NK-92 (cell line): Measurements from ENCODE around the gene TRIM2.

Experiments used
- DNase-seq: peaks from one replicate; lab custom pipeline; 2025; ENCODE audit not compliant: unreplicated experiment; lab: John Stamatoyannopoulos, UW

TRIM2 gene

DNA sequence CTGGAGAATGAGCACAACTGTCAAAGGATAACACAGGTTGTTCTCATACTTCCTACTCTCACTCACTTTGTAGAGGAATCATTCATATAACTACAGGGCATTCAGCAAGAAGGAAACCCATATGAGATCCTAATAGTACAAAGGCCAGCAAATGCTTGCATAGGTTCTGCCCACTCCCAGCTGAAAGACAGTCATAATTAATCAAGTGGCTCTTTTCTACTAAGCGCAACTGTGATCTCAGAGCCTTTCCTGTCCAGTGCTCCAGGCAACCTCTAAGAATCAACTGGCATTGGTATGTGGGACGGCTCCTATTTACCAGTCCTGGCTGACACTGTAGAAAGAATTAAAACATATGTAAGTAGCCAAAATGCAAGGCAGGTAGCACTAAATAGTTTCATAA is 121.3 kb downstream of the TRIM2 start:
- no peak for DNase-seq

DNA sequence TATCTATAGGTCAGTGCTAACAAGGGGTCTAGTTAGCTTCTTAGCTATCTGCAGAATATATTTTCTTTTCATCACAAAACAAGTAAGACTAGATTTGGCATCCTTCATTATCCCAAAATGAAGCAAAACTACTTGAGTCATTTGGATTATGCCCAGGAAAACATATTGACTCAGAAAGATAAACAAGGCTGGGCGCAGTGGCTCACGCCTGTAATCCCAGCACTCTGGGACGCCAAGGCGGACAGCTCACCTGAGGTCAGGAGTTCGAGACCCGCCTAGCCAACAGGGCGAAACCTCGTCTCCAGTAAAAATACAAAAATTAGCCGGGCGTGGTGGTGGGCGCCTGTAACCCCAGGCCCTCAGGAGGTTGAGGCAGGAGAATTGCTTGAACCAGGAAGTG is 122.3 kb downstream of the TRIM2 start:
- DNase-seq, result no peak

DNA sequence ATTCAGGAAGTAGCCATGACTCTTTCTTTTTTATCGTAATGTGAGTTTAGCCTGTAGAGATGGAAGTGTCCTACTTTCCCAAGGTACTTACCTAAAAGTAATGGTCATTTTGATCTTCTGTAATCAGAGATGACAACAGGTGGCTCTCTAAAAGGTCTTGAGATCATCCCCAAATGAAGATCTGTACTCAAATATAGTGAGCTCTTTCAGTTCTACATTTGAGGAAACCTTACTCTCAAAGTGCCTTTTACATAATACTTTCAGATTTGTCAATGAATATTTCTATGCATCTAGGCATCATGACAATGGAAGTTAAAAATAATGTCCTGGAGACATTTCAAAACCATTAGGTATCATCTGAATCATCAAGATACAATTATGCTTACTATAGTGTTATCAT is 123.0 kb downstream of the TRIM2 start:
- DNase-seq, result no peak

DNA sequence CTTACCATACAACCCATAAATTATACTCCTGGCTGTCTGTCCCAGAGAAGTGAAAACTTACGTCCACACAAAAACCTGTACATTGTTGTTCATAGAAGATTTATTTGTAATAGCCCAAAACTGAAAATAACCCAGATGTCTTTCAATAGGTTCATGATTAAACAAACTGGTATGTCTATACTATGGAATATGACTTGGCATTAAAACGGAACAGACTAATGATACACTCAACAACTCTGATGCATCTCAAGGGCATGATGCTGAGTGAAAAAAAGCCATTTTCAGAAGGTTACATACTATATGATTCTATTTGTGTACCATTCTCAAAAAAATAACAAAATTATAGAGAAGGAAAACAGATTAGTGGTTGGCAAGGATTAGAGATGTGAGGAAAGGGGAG is 128.7 kb downstream of the TRIM2 start:
- no peak for DNase-seq

DNA sequence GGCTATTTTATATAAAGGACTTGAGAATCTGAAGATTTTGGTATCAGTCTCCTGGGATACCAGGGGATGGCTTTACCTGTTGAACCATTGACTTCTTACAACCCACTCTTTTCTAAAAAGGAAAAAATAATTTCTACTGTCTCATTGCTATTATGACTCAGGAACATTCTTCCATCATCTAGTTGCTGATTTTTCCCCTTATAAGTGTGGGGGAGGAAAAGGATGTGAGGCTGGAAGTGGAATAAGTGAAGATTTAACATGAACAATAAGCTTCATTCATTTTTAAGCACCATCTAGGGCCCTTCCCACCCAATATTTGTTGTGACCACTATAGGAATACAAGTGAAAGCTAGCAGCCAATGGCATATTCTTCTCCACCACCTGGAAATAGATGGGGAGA is 129.6 kb downstream of the TRIM2 start:
- DNase-seq, result no peak

DNA sequence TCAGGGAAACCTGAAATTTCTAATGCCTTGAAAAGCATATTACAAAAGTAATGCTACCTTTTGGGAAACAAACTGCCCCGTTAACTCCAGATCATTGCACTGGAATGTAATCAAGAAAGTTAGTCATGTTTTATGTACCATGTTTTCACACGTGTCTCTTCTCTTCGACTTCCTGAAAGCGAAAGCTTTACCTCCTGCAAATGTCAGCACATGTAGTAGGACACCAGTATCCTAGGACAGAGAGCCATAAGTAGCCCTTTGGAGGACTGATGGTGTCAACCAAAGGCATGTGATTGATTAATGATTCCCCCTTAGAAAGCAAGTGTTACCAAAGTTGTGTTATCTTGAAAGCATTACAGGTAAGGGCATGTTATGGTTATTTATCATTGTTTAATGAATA is 131.4 kb downstream of the TRIM2 start:
- DNase-seq, result no peak

DNA sequence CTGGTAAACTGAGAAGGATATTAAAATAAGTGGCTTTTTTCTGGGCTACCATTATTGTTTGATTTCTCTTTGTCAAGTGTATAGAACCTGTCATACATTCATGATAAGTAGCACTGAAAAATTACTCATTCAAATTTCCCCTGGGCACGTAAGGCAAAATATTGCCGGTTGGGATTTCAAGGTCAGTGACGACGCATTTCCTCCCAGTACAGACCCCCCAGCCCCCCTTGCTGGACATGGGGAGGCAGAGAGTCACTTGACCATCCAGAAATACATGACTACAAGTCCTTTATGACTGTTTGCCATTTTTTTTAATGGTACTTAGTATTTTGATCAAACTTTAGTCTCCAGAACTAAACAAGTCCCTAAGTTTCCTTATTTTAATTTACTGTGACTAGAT is 133.4 kb downstream of the TRIM2 start:
- no peak for DNase-seq

DNA sequence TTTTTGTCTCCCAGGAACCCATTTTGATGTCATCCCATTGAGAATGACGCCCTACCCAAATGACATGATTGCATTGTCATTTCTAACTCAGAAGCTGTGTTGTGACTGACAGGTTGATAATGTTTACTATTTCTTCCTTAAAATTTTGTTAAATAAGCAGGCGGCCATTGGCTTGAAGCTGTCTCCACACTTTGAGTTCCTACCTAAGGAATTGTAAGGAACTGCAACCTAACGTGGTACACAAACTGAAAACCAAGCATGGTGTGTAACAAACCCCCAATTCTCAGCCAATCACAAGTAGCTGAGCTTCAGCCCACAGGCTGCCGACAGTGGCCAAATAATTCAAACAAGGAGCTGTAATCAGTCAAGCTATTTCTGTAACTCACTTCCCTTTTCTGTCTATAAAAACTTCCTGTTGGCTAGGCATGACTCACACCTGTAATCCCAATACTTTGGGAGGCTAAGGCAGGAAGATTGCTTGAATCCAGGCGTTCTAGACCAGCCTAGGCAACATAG is 137.4 kb downstream of the TRIM2 start:
- no peak for DNase-seq

DNA sequence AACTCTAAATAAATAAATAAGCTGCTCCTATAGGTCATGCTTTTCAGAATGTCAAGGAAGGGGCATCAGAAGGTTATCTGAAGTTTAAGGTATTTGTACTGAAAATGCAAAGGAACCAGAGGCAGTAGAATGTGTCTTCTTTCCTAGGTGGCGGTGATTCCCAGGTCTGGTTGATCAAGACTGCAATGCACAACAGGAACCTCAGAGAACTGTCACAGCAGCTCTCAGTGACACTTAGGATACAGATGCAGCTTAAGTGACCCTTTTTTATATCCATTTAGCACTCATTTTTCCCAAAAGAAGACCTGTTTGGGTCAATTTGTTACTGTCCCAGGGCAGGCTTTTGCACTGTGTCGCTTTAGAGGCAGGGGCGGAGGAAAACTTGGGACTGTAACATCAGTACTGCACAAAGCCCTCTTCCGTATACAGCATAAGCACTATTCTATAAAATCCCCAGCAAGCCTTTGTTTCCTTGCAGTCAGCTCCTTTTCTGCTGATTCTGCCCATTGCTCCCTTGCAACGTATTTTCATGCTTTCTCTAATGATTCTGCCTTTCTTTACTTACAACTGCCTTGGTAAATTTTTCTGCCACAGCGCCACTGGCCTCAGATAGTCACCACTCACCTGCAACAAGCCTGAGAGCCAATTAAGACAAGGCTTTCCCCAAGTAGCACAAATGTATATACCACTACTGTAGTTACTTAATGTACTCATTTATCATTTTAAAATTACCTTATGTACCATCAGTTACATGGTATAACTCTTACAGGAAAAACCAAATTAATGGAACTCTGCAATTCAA is 138.7 kb downstream of the TRIM2 start:
- no peak for DNase-seq

DNA sequence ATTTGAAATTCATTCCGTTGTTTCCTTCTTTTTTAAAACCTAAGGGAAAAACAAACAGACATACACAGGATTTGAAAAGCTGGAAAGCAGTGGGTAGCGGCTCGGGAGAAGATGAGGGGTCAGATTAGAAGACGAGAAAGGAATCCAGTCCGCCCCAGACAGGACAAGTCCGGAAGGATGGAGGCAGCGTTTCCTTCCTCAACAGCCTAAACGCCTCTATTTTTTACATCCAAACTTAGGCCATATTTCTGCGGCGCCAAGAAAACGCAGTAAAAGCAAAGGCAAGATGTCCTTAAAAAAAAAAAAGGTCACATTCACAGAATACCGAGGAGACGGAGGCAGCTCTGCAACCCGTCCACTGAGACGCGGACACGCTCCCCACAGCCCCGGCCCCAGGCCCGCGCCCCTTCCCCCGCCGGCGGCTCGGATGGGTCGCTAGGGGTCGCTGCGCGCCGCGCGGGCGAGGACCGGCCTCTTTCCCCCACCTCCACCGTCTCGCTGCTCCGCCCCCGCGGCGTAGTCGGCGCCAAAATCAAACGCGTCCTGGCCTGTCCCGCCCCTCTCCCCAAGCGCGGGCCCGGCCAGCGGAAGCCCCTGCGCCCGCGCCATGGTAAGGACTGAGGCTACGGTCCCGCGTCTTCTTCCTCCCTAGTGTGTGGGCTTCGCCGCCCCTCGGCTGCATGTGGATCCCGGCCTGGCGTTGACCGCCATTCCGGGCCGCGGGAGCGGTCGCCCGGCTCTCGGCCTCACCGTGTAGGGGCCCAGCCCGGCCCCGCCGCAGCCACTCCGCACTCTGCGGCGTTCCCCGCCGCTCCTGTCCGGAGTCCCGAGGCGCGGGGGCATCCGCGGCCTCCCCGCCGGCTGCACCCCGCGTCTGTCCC is 140.1 kb downstream of the TRIM2 start, which contains the start of gene MND1:
TSS of gene MND1 (plus strand) at position 558 of the 881 bp plus-strand sequence. CDS start at position 608, 50 bp downstream.
- peak; percentile 26 for DNase-seq

DNA sequence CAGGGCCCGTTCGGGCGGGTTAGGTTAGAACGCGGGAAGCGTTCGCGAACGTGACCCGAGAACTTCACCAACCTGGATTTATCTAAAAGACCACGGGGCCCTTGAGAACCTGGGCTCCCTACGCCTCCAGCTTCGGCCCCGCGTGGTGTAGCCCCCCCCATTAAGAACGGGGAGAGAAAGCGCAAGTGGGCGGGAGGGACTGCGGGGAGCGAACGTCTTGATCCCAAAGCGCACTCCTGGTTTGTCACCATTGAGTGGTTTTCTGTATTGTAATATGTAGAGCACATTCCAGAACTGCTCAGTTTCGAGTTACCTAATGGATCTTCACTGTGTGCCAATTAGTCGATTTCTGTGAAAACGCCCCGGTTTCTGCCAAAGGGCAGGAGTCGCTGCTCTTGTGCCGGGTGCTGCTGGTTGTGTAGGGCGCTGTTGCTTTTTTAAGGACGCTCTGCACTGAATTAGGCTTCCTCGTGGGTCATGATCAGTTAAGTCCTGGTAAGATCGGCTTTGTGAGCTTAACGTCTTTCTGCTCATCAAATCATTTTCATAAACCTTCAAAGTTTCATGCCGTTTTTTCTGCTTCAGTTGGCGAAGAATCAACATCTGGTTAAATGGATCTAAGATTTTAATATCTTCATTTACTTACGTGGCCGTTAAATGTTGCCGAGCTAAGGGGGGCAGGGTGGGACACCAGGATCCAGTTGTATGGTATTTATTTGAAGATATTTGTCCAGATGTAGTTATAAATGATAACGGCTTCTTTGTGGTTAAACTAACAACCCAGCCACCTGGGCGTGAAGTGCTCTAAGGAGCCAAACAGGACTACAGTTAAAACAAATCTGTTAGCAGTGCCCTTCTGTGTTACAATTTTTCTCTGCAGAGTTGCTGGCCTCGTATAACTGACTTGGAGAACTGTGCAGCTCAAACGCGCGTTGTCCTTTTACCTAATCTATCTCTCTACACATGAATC is 141.1 kb downstream of the TRIM2 start:
- DNase-seq, result no peak

DNA sequence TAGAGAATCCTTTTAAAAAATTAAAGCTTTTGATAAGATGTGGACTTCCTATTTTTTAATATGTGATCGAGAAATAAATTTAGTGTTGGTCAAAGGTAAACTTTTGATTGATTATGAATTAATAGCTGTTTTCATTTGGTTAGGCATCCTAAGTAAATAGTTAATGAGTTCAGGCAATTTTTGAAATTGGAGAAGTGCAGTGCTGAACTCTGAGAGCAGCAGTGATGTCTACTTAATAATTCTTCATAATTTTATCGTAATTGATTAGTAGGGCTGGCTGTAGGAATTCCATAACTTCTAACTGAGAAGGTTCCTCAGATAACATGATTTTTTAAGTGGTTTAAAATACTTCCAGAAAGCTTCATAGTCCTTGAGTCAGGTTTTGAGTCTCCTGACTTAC is 141.8 kb downstream of the TRIM2 start:
- DNase-seq, result no peak

DNA sequence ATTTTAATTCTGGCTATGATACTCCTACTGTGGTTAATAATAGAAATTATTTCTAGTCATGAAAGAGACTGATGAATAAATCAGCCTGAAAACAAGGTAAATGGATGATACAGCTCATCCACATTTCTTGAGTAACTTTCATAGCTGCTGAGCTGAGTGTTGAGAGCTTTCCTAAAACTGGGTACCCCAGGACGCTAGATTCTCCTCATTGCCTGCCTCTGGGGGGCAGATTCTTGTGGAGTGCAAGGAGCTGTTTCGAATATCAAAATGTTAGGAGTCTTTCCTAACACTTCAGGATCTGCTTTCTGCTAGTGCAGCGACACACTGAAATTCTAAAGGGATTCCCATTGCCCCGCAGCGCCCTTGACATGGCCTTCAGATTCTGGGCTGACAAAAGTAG is 142.3 kb downstream of the TRIM2 start:
- DNase-seq, result no peak

DNA sequence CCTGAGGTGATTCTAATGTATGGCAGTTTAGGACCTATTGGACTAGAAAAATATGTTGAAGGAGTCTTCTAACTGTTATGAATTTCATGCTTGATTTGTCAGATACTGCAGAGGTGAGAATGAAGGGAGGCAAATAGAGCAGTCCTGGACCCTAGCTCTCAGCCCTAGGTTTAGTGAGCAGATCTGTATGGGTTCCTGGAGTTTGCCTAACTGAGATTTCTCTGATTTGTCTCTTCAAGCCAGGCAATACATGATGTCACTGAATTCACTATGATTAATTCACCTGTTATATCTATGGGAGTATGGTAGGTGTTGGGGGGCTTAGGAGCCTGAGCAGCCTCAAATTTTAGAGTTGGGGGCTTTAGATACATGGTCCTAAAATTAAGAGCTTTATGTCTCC is 142.9 kb downstream of the TRIM2 start:
- no peak for DNase-seq

DNA sequence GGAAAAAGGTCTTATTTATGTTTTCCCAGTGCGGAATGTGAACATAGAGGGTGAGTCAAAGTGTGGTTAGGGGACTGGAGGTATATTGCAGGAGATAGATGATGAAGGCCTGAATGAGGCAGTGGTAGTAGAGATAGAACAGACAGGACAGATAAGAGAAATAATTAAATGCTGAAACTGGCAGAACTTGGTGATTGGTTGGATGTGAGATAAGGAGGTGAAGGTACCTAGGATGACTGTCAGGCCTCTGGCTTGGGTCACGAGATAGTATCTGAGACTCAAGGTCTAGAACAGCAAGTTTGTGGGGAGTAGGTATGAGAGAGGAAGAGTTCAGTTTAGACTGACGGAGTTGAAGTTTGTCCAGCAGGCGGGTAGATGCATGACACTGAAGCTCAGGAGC is 143.8 kb downstream of the TRIM2 start:
- DNase-seq, result no peak

DNA sequence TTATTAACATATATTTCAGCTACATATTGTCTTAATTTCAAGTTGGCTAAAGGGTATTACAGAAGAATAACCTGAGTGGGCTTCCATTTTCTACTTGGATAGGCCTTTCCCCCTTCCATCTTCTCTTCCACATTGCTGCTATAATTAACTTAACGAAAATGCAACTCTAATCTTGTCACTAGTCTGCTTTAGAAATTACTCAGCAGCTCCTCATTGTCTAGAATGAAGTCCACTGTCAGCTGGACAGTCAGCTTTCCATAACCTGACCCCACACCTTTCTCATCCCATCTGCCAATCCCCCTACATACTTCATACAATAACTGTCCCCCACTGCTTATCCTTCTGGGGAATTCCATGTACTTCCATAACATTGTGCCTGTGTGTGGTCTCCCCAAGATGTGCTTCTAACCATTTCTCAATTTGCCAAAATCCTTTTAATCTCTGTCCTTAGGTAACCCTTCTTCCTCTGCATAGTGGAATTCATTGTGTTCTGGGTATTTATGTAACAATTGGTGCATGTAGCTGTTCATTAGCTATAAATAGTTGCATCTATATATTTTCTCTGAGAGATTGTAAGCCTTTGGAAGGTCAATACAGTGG is 145.1 kb downstream of the TRIM2 start:
- no peak for DNase-seq

DNA sequence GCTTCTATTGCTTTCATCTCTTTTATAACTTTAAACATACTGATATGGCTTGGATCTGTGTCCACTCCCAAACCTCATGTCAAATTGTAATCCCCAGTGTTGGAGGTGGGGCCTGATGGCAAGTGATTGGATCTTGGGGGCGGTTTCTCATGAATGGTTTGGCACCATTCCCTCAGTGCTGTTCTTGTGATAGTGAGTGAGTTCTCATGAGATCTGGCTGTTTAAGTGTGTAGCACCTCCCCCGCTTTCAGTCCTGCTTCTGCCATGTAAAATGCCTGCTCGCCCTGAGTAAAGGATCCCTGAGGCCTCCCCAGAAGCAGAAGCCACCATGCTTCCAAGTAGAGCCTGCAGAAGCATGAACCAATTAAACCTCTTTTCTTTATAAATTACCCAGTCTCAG is 157.9 kb downstream of the TRIM2 start:
- DNase-seq, result no peak

DNA sequence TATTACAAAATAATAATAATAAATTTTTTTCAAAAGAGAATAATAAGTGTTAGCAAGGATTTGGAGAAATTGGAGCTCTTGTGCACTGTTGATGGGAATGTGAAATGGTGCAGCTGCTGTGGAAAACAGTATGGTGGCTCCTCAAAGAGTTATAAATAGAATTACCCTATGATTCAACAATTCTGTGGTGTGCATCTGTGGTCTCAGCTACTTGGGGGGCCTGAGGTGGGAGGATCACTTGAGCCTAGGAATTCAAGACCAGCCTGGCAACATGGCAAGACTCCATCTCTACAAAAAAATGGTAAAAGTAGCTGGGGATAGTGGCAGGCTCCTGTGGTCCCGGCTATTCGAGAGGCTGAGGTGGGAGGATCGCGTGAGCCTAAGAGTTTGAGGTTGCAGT is 159.8 kb downstream of the TRIM2 start:
- DNase-seq, result no peak

DNA sequence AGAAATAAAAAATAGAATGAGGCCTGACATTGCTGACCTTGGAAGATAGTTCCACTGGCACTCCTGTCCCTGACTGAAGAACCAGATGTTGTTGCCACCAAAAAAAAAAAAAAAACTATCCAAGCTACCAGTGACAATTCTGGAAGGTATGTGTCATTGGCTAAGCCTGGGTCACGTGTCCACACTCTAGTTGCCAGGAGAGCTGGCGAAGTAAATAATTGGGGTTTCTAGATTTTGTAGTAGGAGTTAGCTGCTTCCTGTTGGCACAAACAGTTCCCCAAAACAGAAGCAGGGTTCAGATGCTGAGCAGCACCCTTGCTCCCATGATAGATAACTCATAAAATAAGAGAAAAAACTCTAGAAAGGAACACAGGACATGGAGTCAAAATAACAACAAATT is 160.8 kb downstream of the TRIM2 start:
- DNase-seq, result no peak

DNA sequence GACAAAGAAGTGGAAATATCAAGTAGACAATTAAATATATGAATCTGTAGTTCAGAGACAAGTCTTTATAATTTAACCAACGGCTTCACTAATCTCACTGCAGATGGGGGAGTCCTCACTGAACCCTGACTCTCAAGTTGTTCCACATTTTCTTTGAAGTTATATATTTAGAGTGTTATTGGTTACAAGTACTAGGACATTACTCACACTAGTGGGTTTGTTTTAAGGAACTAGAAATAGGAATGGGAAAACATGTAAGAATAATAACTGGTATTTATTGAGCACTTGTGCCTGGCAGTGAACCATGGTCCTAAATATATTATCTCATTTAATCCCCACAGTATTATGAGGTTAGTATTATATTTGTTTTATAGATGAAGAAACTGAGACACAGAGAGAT is 162.2 kb downstream of the TRIM2 start:
- no peak for DNase-seq
